22Rv1 (cell line): ENCODE measurements around the gene NDRG3.
A peak's percentile ranks its signal among the peaks of the same experiment; 100 is the strongest.

Source experiments
- H3K27ac ChIP-seq: fragments of 450-650 bp; 2 replicates; pipeline ENCODE4 v1.5.1; 2017
- ZFX ChIP-seq: fragments of 450-650 bp; IDR thresholded peaks from 2 replicates; pipeline ENCODE4 v1.6.1; 2017; ENCODE audit warnings: antibody characterized with exemption, borderline replicate concordance
- TF ChIP-seq, protein P1 (sequence below): fragments of 450-650 bp; IDR thresholded peaks from 2 replicates; pipeline ENCODE4 v1.5.1; 2017; ENCODE audit warnings: mild to moderate bottlenecking

The NDRG3 gene

DNA sequence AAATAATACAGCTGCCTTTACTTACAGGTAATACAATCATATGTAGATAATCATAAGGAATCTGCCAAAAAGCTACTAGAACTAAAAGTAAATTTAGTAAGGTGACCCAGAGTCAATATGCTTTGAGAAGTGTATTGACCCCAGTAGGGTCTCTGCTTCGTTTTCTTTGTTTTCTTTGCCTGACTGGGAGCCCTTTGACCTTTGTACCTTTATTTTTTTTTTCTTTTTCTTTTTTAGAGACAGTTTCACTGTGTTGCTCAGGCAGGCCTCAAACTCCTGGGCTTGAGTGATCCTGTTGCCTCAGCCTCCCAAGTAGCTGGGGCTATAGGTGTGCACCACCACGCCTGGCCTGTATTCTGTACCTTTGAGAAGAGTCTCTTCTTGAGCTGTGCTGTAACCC is 122.4 kb downstream of the NDRG3 start:
- TF ChIP-seq ZFX = no peak
- TF ChIP-seq, protein P1, sequence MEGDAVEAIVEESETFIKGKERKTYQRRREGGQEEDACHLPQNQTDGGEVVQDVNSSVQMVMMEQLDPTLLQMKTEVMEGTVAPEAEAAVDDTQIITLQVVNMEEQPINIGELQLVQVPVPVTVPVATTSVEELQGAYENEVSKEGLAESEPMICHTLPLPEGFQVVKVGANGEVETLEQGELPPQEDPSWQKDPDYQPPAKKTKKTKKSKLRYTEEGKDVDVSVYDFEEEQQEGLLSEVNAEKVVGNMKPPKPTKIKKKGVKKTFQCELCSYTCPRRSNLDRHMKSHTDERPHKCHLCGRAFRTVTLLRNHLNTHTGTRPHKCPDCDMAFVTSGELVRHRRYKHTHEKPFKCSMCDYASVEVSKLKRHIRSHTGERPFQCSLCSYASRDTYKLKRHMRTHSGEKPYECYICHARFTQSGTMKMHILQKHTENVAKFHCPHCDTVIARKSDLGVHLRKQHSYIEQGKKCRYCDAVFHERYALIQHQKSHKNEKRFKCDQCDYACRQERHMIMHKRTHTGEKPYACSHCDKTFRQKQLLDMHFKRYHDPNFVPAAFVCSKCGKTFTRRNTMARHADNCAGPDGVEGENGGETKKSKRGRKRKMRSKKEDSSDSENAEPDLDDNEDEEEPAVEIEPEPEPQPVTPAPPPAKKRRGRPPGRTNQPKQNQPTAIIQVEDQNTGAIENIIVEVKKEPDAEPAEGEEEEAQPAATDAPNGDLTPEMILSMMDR = no peak
- peak overlapping the region; percentile 60 for H3K27ac ChIP-seq

DNA sequence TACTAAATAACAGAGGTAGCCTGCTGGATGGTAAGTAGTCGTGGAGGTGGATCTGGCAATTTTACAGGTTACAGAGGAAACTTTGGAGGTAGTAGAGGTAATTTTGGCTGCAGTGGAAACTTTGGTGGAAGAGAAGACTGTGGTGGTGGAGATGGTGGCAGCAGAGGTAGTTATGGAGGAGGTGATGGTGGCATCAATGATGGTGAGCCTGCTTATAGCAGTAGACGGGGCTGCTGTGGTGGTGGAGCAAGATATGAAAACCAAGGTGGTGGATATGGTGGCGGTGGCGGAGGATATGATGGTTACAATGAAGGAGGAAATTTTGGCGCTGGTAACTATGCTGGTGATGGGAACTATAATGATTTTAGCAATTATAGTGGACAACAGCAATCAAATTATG is 125.0 kb downstream of the NDRG3 start:
- no peak overlapping the region for H3K27ac ChIP-seq
- TF ChIP-seq, protein P1 = no peak
- TF ChIP-seq ZFX = no peak

DNA sequence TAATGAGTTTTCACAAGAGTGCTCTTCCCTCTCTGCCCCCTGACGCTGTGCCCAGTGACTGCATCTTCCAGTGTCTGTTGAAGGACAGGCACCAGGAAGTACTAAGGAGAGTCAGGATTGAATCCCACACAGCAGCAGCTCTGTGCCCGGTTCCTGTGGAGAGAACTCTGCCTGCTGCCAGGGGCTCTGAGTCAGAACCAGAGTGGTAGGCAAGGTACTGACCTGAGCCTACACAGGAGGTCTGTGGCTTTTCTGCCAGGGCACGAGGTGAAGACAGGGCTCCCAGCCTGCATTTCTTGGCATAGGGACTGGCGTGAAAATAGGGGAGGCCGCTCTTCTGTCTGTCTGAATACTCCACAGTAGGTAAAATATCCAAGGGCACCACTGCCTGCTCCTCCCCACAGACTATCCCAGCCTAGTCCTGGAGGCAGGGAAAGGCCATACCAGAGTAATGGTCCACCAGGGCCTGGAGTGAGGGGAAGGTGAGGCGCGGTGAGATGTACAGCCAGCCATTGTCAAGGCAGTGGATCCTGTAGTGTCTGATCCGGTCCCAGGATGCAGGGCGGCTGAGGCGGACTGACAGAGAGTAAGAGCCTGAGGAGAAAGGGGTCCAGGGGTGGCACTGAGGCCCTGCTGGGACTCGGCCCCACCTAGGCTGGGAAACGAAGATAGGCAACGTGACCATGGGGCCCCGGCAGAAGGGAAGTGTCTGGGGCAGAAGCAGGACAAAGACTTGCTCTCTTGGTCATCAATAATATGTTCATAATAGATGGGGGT is 130.9 kb downstream of the NDRG3 start:
- TF ChIP-seq ZFX = no peak
- TF ChIP-seq, protein P1 = no peak
- no peak overlapping the region for H3K27ac ChIP-seq

DNA sequence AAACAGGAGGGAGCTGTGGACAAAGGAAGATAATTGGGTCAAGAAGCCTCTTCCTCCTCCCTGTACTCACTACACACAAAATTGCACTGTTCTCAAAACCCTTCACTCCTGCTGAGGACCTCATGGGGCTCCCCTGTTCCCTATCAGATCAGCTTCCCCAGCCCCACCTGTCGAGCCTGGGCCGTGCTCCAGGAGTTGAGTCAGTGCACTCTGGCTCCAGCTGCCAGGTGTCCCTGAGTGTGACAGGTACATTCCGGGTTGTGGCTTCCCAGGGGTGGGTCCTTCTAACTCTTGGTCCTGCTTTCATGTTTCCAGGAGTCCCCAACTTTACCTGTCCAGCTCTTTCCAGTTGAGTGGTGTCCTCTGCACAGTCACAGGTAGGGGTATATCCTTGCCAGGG is 131.9 kb downstream of the NDRG3 start:
- H3K27ac ChIP-seq = no peak overlapping the region
- TF ChIP-seq, protein P1 = no peak
- TF ChIP-seq ZFX = no peak

DNA sequence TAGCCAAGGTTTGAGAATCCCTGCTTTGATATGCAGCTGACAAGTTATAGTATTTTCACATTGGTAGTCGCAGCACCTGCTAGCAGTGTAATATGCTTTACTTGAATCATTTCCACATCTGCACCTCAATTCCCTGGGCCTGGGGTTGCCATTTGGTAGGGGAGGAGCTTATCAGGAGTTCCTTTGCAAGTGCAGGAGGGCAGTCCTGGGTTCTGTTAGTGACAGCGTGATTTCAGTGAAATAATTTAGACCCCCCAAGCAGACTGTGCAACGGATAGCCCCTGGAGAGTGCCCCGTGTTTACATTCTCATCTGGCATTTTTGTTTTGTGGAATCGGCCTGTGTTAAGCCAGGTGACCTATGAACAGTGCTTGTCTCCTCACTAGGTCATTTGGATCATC is 134.3 kb downstream of the NDRG3 start:
- TF ChIP-seq ZFX = no peak
- TF ChIP-seq, protein P1 = no peak
- no peak overlapping the region for H3K27ac ChIP-seq

DNA sequence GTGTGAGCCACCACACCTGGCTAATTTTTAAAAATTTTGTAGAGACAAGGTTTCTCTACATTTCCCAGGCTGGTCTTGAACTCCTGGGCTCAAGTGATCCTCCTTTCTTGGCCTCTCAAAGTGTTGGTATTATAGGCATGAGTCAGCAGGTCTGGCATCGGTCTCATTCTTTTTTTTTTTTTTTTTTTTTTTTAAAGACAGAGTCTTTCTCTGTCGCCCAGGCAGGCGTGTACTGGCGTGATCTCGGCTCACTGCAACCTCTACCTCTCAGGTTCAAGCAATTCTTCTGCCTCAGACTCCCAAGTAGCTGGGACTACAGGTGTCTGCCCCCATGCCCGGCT is 137.5 kb downstream of the NDRG3 start:
- peak overlapping the region; percentile 75; the same call in 1 of the 2 replicates for H3K27ac ChIP-seq

DNA sequence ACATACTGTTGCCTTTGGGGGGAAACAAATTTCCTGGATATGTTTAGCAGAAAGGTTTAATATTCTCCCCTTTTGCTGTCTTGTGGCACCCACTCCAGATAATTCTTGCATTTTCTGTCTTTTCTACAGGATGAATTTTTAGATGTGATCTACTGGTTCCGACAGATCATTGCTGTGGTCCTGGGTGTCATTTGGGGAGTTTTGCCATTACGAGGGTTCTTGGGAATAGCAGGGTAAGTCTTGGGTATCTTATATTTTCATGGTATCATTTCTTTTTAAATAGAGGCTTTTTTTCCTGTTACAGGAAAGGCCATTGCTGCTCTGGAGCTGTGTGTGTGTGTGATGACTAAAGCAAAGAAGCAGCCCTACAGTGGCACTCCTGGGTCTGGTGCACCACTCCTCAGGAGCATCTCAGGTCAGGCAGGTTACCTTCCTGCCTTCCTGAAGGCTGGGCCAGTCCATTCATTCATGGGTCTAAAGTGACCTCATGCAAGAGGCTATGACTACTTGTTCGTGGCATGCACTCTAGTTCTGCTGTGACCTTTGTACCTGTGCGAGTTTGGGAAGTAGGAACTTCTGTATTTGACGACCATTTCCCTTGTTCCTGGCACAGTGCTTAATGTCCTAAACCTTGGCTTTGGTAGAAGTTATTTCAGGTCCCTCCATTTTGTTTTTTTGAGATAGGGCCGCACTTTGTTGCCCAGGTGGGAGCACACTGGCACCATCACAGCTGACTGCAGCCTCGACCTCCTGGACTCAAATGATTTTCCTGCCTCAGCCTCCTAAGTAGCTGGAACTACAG is 138.1 kb downstream of the NDRG3 start:
- H3K27ac ChIP-seq = peak overlapping the region; percentile 75

More for the DNA sequence above, 138.1 kb downstream of the NDRG3 start:
- no peak for TF ChIP-seq ZFX
- TF ChIP-seq, protein P1 = no peak
